Measurements from ENCODE around the gene PRTFDC1.

Gene PRTFDC1, protein sequence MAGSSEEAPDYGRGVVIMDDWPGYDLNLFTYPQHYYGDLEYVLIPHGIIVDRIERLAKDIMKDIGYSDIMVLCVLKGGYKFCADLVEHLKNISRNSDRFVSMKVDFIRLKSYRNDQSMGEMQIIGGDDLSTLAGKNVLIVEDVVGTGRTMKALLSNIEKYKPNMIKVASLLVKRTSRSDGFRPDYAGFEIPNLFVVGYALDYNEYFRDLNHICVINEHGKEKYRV

DNA sequence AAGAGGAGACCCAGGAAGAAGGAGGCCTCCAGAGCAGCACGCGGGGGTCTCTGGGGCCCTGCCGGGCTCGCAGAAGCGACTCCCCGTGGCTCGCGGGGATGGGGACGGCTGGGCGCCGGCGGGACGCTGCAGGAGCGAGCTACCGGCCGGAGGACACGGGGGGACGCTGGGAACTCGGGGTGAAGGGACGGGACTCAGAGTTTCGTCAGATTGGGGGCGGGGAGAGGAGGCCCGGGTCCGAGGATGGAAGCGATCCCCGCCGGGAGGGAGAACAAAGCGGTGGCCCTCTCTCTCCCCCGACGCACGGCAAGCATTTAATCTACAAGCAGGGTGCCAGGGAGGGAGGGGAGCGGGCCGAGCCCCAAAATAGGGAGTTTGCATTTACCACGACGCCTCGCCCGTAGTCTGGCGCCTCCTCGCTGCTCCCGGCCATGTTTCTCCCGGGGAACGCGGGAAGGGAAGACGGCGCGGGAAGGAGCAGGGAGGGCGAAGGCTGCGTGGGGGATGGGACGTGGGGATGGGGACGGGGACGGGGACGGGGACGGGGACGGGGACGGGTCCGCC is at the start of gene PRTFDC1:
Gene PRTFDC1, minus strand, starts transcription at position 464 of the 564 bp plus-strand sequence. Its CDS starts 31 bp downstream, at position 433.
- TF ChIP-seq GATA3 (IDR thresholded peaks at IDR 0.05; ENCODE audit: low read depth, low read length) (no peak), GATA2 (IDR thresholded peaks at IDR 0.05; ENCODE audit: low read depth, low read length) (no peak)

DNA sequence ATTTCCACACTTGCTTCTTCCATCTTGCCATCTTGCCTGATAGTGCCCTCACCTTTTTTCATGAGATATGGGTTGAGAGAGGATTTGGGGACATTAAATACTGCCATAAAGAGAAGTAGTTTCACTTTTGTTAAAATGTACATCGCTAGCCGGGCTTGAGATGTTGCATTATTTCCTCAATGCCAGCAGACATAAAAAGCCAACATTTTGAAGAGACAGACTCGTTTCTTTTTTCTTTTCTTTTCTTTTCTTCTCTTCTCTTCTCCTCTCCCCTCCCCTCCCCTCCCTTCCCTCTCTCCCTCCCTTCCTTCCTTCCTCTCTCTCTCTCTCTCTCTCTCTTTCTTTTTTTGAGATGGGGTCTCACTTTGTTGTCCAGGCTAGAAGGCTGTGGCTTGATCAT is 45.6 kb upstream of the PRTFDC1 start:
- TF ChIP-seq GATA3 (IDR thresholded peaks at IDR 0.05; ENCODE audit: low read depth, low read length) (no peak), GATA2 (IDR thresholded peaks at IDR 0.05; ENCODE audit: low read depth, low read length) (no peak)

DNA sequence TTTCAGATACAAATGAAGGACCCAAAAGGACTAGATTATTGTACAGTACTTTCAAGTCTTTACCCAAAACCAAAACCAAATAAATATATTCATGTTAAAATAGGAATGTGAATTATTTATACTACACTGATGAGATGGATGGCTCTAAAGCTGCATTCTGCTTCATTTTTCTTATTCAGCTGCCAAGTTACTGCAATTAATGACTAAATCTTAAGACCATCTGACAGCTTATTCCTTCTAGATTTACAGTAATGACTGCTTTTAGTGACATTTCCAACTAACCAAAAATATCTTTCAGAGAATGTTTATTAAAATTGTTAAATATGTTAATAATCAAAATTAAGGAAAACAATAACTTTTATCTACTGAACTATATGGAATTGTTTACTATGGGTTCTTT is 42.7 kb upstream of the PRTFDC1 start:
- TF ChIP-seq GATA3 (IDR thresholded peaks at IDR 0.05; ENCODE audit: low read depth, low read length) (no peak), GATA2 (IDR thresholded peaks at IDR 0.05; ENCODE audit: low read depth, low read length) (no peak)

DNA sequence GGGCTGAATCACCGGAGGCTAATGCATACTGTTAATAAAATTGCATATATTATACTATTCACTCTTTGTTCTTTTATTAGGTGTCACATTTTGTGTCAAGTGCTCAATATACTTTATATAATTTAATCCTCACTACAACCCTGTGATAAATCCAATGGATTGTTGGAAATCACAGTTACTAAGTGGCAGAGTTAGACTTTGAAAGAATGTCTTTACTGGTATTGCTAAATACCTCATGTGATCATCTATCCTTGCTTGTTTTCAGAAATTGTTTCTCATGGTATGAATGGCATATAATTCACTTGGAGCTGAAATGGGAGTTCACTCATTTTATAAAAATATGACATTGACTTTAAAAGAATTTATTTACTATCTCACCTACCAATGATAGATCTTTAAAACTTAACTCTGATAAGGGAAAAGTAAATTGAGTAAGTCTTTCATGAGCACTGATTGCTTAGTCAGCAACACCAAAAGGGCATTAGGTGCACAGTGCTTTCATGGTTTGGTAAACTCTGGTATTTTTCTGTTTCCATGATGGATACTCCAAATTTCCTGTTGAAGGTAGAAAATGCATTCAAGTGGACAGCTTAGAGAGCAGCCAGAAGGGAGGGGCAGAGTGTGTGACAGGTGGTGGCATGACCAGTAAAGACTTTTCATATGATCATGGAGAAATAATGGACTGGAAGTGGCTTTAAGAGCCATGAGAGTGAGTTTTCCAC is 41.0 kb upstream of the PRTFDC1 start:
- no peak for TF ChIP-seq GATA3 (IDR thresholded peaks at IDR 0.05; ENCODE audit: low read depth, low read length)
- no peak for TF ChIP-seq GATA2 (IDR thresholded peaks at IDR 0.05; ENCODE audit: low read depth, low read length)

DNA sequence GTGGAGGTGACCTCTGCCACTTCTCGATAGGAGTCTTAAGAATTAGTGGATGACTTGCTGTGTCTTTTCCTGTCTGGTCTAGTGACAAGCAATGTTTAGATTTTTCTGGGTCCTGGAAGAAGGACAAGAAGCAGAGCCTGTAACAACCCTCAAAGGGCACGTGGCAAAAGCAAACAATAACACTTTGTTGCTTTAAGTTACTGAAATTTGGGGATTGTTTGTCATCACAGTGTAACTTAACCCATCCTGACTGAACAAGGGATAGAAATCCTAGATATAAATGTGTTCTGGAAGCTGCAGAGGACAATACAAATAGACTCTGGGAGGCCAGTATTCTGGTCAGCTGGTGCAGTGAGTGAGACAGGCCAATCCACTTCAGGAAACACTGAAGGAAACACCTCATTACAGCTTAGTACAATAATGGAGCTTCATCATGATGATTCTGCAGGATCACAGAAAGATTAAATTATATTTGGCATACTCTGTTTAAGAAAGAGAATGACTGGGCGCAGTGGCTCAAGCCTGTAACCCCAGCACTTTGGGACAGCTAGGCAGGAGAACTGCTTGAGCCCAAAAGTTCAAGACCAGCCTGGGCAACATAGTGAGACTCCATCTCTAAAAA is 40.2 kb upstream of the PRTFDC1 start:
- TF ChIP-seq GATA2 (IDR thresholded peaks at IDR 0.05; ENCODE audit: low read depth, low read length): no peak
- TF ChIP-seq GATA3 (IDR thresholded peaks at IDR 0.05; ENCODE audit: low read depth, low read length): no peak

DNA sequence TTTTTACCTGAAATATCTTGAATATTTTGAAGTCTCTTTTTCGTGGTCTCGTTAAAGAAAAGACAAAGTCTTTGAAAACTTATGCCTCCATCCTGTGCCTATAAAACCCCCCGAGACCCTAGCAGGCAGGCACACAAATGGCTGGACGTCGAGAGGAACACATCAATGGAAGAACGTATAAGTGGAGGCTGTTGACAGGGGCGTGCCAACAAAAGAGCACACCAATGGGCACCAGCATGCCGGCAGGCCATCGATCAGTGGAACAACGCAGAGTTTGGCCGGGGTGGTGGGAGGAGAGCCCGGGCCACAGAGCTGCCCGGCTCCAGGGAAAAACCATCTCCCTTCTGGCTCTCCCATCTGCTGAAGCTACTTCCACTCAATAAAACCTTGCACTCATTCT is 38.9 kb upstream of the PRTFDC1 start:
- TF ChIP-seq GATA2 (IDR thresholded peaks at IDR 0.05; ENCODE audit: low read depth, low read length) (no peak), GATA3 (IDR thresholded peaks at IDR 0.05; ENCODE audit: low read depth, low read length) (no peak)

DNA sequence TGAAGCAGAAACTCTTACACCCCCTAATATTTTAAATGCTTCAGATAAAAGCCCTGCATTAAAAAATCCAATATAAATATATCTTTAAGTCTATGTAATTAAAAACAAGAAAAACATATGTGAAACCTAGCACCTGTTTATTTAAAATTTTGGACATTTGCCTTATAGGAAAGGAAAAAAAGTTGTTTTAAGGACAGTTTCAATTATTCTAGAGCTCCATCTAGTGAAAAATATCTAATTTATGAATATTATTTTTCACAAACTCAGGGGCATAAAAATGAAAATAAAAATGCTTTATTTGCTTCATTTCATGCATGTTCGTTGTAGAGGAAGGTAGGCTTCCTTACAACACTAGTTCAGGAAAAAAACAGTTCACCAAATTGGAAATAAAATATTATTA is 37.5 kb upstream of the PRTFDC1 start:
- TF ChIP-seq GATA3 (IDR thresholded peaks at IDR 0.05; ENCODE audit: low read depth, low read length): no peak
- no peak for TF ChIP-seq GATA2 (IDR thresholded peaks at IDR 0.05; ENCODE audit: low read depth, low read length)

DNA sequence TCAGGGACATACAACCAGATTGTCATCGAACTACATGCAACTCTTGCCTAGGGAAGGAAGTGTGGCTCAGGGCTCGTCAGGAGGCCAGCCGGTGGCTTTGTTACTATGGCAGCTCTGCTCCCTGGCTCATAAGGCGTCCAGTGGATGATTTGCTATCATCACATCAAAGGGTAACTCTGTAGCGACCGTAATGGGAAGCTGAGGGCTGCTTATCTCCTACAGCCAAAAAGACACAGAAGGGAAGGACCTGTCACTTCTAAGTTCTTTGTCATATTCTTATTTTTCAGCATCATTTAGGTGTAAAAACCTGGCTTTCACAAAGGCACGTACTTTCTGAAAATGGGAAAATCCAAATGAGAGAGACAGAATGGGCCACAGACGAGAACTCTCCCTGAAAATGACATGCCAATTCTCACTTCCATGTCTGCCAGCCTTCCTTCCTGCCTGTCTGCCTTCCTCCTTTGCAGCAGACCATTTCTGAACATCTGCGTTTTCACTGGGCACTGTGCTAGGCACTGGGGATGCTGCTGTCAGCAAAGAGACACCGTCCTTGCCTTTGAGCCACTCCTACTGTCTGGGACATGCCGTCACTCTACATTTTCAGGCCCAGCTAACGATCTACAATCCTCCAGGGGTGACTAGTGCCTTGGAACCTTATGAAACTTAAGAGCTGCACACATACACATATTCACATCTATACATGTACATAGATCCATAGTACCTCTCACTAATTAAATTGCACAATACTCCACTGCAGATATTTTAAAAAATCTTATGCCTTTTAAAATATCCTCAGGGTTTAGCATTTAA is 36.6 kb upstream of the PRTFDC1 start:
- TF ChIP-seq GATA2 (IDR thresholded peaks at IDR 0.05; ENCODE audit: low read depth, low read length) (no peak), GATA3 (IDR thresholded peaks at IDR 0.05; ENCODE audit: low read depth, low read length) (no peak)

DNA sequence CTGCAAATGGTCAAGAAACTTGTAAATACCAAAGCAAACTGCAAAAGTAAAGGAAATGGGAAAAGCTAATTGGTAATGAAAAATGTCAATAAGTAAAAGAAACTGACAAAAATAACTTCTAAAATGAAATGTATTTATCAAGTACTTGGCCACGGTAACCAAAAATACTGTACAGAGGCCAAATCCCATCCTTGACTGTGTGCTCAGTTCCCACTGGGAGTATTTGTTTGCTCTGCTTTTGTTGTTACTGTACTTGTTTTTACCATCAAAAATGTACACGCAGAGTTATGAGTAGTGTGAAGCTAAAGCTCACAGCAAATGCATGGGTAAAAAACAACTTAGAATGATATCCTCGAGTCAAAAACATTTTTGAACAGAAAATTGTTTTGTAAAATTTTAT is 32.5 kb upstream of the PRTFDC1 start:
- TF ChIP-seq GATA2 (IDR thresholded peaks at IDR 0.05; ENCODE audit: low read depth, low read length) (no peak), GATA3 (IDR thresholded peaks at IDR 0.05; ENCODE audit: low read depth, low read length) (no peak)

DNA sequence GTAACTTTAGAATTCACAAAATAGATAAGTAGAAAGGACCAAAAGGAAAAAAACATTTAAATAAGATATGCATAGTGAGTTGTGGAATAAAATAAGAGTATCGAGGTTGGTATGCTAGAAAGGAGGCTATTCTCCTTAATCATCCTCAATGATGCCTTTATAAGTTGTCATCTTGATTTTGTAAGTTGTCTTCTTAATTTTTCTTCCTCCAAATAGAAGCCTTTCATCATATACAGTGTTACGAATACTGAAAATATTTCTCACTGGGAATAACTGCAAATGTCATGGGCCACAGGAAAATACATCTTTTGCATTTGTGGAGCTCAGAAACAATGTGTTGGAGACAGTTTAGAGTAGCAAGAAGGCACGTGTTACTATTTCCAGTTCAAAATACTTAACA is 31.5 kb upstream of the PRTFDC1 start:
- no peak for TF ChIP-seq GATA2 (IDR thresholded peaks at IDR 0.05; ENCODE audit: low read depth, low read length)
- no peak for TF ChIP-seq GATA3 (IDR thresholded peaks at IDR 0.05; ENCODE audit: low read depth, low read length)

DNA sequence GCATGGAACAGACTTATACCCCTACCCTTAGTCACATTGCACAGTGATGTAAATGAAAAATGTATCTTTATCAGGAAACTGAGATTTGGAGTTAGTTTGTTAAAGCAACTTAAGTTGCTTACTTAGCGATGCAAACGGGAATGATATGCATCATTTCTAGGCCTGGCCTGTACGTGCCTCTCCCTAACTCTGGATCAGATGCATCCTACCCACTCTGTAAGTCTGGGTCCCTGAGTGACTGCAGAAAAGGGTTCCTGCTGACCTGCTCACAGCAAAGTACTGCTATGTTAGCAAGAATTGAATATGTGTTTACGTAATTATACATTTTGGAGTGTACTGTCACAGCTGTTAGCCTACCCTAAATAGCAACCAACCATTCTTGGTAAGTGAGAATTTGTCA is 30.7 kb upstream of the PRTFDC1 start:
- TF ChIP-seq GATA2 (IDR thresholded peaks at IDR 0.05; ENCODE audit: low read depth, low read length): no peak
- no peak for TF ChIP-seq GATA3 (IDR thresholded peaks at IDR 0.05; ENCODE audit: low read depth, low read length)

DNA sequence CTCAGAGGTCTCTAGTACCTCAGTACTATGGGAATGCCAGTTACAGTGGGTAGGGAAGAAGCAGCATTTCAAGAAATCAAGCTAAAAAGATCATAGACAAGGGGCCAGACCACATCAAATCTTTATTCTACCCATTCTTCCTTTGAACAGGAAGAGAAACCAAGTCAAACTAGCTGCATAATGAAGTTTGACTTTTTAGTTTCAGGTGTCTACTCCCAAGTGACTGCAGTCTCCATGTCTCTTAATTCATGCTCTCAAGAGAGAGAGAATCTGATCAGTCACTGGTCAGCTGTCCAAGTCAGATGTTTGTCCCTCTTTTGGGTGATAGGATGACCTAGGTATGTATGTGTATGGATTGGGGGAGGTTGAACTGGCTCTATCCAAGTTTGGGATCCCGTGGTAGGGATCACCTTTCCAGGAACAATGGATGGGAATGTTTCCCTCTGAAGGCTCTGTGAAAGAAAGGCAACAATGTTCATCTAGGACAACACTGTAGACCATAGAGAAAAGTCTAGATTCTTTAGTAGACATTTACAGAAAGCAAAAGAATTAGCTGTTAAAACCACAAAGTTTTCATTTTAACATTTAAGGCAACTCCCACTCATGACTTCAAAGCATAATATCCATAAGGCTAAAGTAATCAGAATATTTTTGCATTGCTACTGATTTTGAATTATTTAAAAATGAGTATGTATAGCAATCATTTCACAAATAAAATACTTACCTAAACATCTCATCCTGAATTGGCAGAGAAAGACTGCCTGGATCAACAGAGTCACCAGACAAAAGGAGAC is 30.1 kb upstream of the PRTFDC1 start:
- TF ChIP-seq GATA2 (IDR thresholded peaks at IDR 0.05; ENCODE audit: low read depth, low read length) (no peak), GATA3 (IDR thresholded peaks at IDR 0.05; ENCODE audit: low read depth, low read length) (no peak)

DNA sequence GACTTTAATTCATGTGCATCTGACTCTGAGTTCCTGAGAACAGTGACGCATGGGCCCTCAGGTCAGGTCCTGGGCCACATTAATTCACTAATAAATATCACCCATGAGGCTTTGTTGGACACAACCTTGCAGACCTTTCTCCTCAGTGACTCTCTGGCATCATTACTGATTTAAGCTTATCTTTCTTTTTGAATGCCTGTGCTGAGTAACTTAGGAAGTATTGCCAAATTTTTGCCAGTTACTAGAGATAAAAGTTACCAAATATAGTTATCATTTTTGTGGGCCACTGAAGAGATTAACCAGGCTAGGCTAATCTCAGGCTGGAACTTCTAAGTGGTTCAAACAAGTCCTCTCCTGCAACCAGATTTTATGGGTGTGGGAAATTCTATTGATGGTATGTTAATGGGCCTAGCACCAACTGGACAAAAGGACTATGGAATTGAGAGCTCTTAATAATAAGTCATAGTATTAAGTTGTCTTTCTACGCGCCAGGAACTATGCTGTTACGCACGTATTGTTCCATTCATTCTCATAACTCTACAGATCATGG is 28.8 kb upstream of the PRTFDC1 start:
- TF ChIP-seq GATA3 (IDR thresholded peaks at IDR 0.05; ENCODE audit: low read depth, low read length) (no peak), GATA2 (IDR thresholded peaks at IDR 0.05; ENCODE audit: low read depth, low read length) (no peak)

Data from SH-SY5Y (cell line).